A673 (cell line): ENCODE results near the gene CSTPP1.

ENCODE experiments used
- EZH2 ChIP-seq: fragments of 200-600 bp; sonication (generic); IDR thresholded peaks from 2 replicates; pipeline ENCODE4 v1.6.1; 2017; ENCODE audit warnings: borderline replicate concordance, low read depth, mild to moderate bottlenecking, mixed read lengths, antibody characterized with exemption, low read length; ENCODE audit not compliant: poor library complexity, severe bottlenecking
- TF ChIP-seq, protein P1 (sequence below): fragments of 300-800, 200-600 bp; sonication (generic); conservative IDR thresholded peaks from 2 replicates; pipeline ENCODE4 v1.5.1; 2017; ENCODE audit warnings: low read depth, mild to moderate bottlenecking, antibody characterized with exemption, low read length, moderate library complexity, mixed read lengths

DNA sequence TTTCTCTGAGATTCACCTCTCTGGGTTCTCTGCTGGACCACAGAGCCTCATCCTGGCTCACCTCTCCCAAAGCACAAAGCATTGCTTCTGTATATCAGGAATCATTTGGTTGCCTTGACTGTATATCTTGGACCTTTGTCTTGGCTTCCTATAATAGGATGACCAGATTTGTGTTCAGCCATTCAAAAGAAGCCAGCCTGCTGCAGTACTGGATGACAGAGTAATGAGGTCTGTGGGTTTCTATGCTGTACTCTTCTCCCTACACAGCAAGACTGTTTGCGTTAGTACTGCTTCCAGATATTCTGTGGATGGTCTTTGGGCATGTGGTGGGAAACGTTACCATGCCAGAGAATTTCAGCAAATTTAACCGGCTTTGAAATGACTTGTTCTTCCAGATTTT is 200.4 kb downstream of the CSTPP1 start:
- TF ChIP-seq, protein P1, sequence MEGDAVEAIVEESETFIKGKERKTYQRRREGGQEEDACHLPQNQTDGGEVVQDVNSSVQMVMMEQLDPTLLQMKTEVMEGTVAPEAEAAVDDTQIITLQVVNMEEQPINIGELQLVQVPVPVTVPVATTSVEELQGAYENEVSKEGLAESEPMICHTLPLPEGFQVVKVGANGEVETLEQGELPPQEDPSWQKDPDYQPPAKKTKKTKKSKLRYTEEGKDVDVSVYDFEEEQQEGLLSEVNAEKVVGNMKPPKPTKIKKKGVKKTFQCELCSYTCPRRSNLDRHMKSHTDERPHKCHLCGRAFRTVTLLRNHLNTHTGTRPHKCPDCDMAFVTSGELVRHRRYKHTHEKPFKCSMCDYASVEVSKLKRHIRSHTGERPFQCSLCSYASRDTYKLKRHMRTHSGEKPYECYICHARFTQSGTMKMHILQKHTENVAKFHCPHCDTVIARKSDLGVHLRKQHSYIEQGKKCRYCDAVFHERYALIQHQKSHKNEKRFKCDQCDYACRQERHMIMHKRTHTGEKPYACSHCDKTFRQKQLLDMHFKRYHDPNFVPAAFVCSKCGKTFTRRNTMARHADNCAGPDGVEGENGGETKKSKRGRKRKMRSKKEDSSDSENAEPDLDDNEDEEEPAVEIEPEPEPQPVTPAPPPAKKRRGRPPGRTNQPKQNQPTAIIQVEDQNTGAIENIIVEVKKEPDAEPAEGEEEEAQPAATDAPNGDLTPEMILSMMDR: no peak
- TF ChIP-seq EZH2: no peak
